OCI-LY1 (cell line): ENCODE results near the gene SAMD9.
A peak's percentile ranks its signal among the peaks of the same experiment; 100 is the strongest.

ENCODE experiments used
- H2AFZ ChIP-seq: fragments of 200-600 bp; sonication (generic), shearing (Covaris generic); 2 replicates; pipeline ENCODE4 v1.6.0; 2014; ENCODE audit warnings: antibody characterized with exemption, mild to moderate bottlenecking, low read length
- H3F3A ChIP-seq: fragments of 200-600 bp; sonication (generic), shearing (Covaris generic); 2 replicates; pipeline ENCODE4 v1.6.0; 2014; ENCODE audit warnings: mild to moderate bottlenecking, antibody characterized with exemption, low read length, moderate library complexity; ENCODE audit not compliant: insufficient read depth
- H3K27ac ChIP-seq: fragments of 200-600 bp; sonication (generic); 2 replicates; pipeline ENCODE4 v1.5.1; 2014; ENCODE audit warnings: low read length, mixed run types, mild to moderate bottlenecking, low read depth; ENCODE audit not compliant: poor library complexity, severe bottlenecking
- H3K27me3 ChIP-seq: fragments of 200-600 bp; sonication (generic); 2 replicates; pipeline ENCODE4 v1.6.0; 2014; ENCODE audit warnings: antibody characterized with exemption, mild to moderate bottlenecking, low read length, moderate library complexity; ENCODE audit not compliant: insufficient read depth
- H3K36me3 ChIP-seq: fragments of 200-600 bp; sonication (generic); 2 replicates; pipeline ENCODE4 v1.6.1; 2014; ENCODE audit warnings: mild to moderate bottlenecking, antibody characterized with exemption, low read length, moderate library complexity, mixed read lengths; ENCODE audit not compliant: insufficient read depth
- H3K4me1 ChIP-seq: fragments of 200-600 bp; sonication (generic); 2 replicates; pipeline ENCODE4 v1.5.1; 2014; ENCODE audit warnings: mild to moderate bottlenecking, low read length, moderate library complexity; ENCODE audit not compliant: insufficient read depth, severe bottlenecking
- H3K4me2 ChIP-seq: fragments of 200-600 bp; sonication (generic), shearing (Covaris generic); 2 replicates; pipeline ENCODE4 v1.6.1; 2014; ENCODE audit warnings: low read length
- H3K4me3 ChIP-seq: fragments of 200-600 bp; sonication (generic); 2 replicates; pipeline ENCODE4 v1.5.1; 2014; ENCODE audit warnings: low read length, low read depth, mild to moderate bottlenecking, mixed read lengths; ENCODE audit not compliant: poor library complexity, severe bottlenecking
- H3K79me2 ChIP-seq: fragments of 200-600 bp; shearing (Covaris generic); 2 replicates; pipeline ENCODE4 v1.6.1; 2016; ENCODE audit warnings: mixed run types, low read length, mixed read lengths; ENCODE audit not compliant: insufficient read depth
- H3K9ac ChIP-seq: fragments of 200-600 bp; sonication (generic), shearing (Covaris generic); 2 replicates; pipeline ENCODE4 v1.6.1; 2014; ENCODE audit warnings: mild to moderate bottlenecking, low read length, mixed read lengths
- H3K9me2 ChIP-seq: fragments of 200-600 bp; sonication (generic), shearing (Covaris generic); 2 replicates; pipeline ENCODE4 v1.6.1; 2014; ENCODE audit warnings: low read depth, mild to moderate bottlenecking, low read length, mixed read lengths
- H3K9me3 ChIP-seq: fragments of 200-600 bp; shearing (Covaris generic); 2 replicates; pipeline ENCODE4 v1.6.1; 2014; ENCODE audit warnings: low read length, mixed read lengths
- H4K20me1 ChIP-seq: fragments of 200-600 bp; sonication (generic), shearing (Covaris generic); 2 replicates; pipeline ENCODE4 v1.6.0; 2016; ENCODE audit warnings: mild to moderate bottlenecking, low read length; ENCODE audit not compliant: insufficient read depth
- EZH2 ChIP-seq: fragments of 200-600 bp; sonication (generic), shearing (Covaris generic); IDR thresholded peaks from 2 replicates; pipeline ENCODE4 v1.8.0; 2017; ENCODE audit warnings: borderline replicate concordance, mixed run types, mild to moderate bottlenecking, antibody characterized with exemption, low read length, moderate library complexity, mixed read lengths
- TF ChIP-seq, protein P1 (sequence below): fragments of 200-600 bp; sonication (generic), shearing (Covaris generic); IDR thresholded peaks from 2 replicates; pipeline ENCODE4 v1.5.1; 2017; ENCODE audit warnings: mild to moderate bottlenecking, antibody characterized with exemption, low read length, moderate library complexity, mixed read lengths

The SAMD9 gene

GRCh38 chr7:93148144-93148543 is 30.4 kb upstream of the SAMD9 start, which contains the start of gene SAMD9L:
Gene SAMD9L, minus strand, starts transcription at chr7:93148385. Its CDS starts 12,414 bp downstream, at chr7:93135971.
- Histone ChIP-seq H3K4me1 (peaks cover 35% of the 10 kb centered on the region), H3K9ac (peak within 1 kb of the TSS; percentile 55), H3K79me2 (no peaks in the 10 kb centered on the region), H3K27ac (peak within 1 kb of the TSS; percentile 16), H3F3A (no peaks in the 10 kb centered on the region), H4K20me1 (no peaks in the 10 kb centered on the region), H3K27me3 (no peaks in the 10 kb centered on the region), H3K4me2 (peak within 1 kb of the TSS; percentile 77), H3K9me2 (no peaks in the 10 kb centered on the region), H3K4me3 (peak within 1 kb of the TSS; percentile 55), H3K36me3 (no peaks in the 10 kb centered on the region), H3K9me3 (no peaks in the 10 kb centered on the region), H2AFZ (peak within 1 kb of the TSS; percentile 62)
- no peak for TF ChIP-seq EZH2
- TF ChIP-seq, protein P1, sequence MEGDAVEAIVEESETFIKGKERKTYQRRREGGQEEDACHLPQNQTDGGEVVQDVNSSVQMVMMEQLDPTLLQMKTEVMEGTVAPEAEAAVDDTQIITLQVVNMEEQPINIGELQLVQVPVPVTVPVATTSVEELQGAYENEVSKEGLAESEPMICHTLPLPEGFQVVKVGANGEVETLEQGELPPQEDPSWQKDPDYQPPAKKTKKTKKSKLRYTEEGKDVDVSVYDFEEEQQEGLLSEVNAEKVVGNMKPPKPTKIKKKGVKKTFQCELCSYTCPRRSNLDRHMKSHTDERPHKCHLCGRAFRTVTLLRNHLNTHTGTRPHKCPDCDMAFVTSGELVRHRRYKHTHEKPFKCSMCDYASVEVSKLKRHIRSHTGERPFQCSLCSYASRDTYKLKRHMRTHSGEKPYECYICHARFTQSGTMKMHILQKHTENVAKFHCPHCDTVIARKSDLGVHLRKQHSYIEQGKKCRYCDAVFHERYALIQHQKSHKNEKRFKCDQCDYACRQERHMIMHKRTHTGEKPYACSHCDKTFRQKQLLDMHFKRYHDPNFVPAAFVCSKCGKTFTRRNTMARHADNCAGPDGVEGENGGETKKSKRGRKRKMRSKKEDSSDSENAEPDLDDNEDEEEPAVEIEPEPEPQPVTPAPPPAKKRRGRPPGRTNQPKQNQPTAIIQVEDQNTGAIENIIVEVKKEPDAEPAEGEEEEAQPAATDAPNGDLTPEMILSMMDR: no peak

GRCh38 chr7:93147363-93147762 is 29.6 kb upstream of the SAMD9 start:
- TF ChIP-seq, protein P1: no peak
- no peak for TF ChIP-seq EZH2
- Histone ChIP-seq H3K27ac (peak overlapping the region; percentile 16), H3K9me2 (no peaks in the 10 kb centered on the region), H3F3A (no peaks in the 10 kb centered on the region), H2AFZ (peak overlapping the region; percentile 62; the same call in 1 of the 2 replicates), H3K4me3 (peak overlapping the region; percentile 55), H3K9me3 (no peaks in the 10 kb centered on the region), H4K20me1 (no peaks in the 10 kb centered on the region), H3K79me2 (no peaks in the 10 kb centered on the region), H3K36me3 (no peaks in the 10 kb centered on the region), H3K4me1 (peaks cover 35% of the 10 kb centered on the region), H3K9ac (peak overlapping the region; percentile 55), H3K4me2 (peak overlapping the region; percentile 77), H3K27me3 (no peaks in the 10 kb centered on the region)

- Histone ChIP-seq H2AFZ (no peak overlapping the region; the same call in 1 of the 2 replicates), H4K20me1 (no peaks in the 10 kb centered on the region), H3K4me3 (peak overlapping the region; percentile 55), H3K79me2 (no peaks in the 10 kb centered on the region), H3K27ac (peak overlapping the region; percentile 16), H3K4me1 (peaks cover 35% of the 10 kb centered on the region), H3K36me3 (no peaks in the 10 kb centered on the region), H3K9me2 (no peaks in the 10 kb centered on the region), H3F3A (no peaks in the 10 kb centered on the region), H3K4me2 (peak overlapping the region; percentile 77), H3K9ac (peak overlapping the region; percentile 55), H3K27me3 (no peaks in the 10 kb centered on the region), H3K9me3 (no peaks in the 10 kb centered on the region)
- TF ChIP-seq, protein P1: no peak
- TF ChIP-seq EZH2: no peak
These were observed 28.8 kb upstream of the SAMD9 start for GRCh38 chr7:93146472-93147141.
